Measurements from ENCODE around the gene AATK. TPM values are rescaled to one million over a fixed set of nuclear protein-coding genes. Genes with fewer than 3 reads are reported as not detected.

AATK gene
- total and polyA plus RNA-seq, 12 donors: 0.73 to 23.3 (median 9.9) TPM

GRCh38 chr17:81190591-81190990 is 24.6 kb upstream of the AATK start:
- intact Hi-C loops (cut with DNase I): no loop called here
- no peak for DNase-seq
- TF ChIP-seq CTCF (IDR thresholded peaks at IDR 0.05) (no peak), POLR2A (IDR thresholded peaks at IDR 0.05) (no peak)
- Histone ChIP-seq H3K4me1 (replicated peaks in 1 of 2) (no peaks in the 10 kb centered on the region), H3K27ac (no peak overlapping the region), H3K36me3 (replicated peaks in 1 of 2) (no peaks in the 10 kb centered on the region), H3K4me3 (no peak overlapping the region), H3K27me3 (no peaks in the 10 kb centered on the region), H3K9me3 (replicated peaks in 1 of 3) (no peaks in the 10 kb centered on the region)
- WGBS, 4 donors: 95 to 98% (median 97%) methylated on average over 11 to 28 of the region's 28 CpGs

- intact Hi-C loops (cut with DNase I): no loop called here
- 87 to 95% (median 91%) methylated on average over 11 to 27 of the region's 27 CpGs for WGBS, 4 donors
These were observed 23.9 kb upstream of the AATK start for GRCh38 chr17:81189670-81190530.

GRCh38 chr17:81189016-81189415 is 23.0 kb upstream of the AATK start:
- no peak overlapping the region for H3K27ac ChIP-seq
- no peak for TF ChIP-seq CTCF (IDR thresholded peaks at IDR 0.05)
- no peak for TF ChIP-seq POLR2A (IDR thresholded peaks at IDR 0.05)
- no peaks in the 10 kb centered on the region for H3K9me3 ChIP-seq (replicated peaks in 1 of 3)
- no peak for DNase-seq
- H3K27me3 ChIP-seq: no peaks in the 10 kb centered on the region
- no peak overlapping the region for H3K4me3 ChIP-seq
- intact Hi-C loops (cut with DNase I): no loop called here
- WGBS, 4 donors: 89 to 100% (median 96%) methylated on average over 3 to 7 of the region's 7 CpGs
- H3K4me1 ChIP-seq (replicated peaks in 1 of 2): no peaks in the 10 kb centered on the region
- H3K36me3 ChIP-seq (replicated peaks in 1 of 2): no peaks in the 10 kb centered on the region

More at GRCh38 chr17:81189670-81190530, 23.9 kb upstream of the AATK start:
- Histone ChIP-seq H3K4me1 (replicated peaks in 1 of 2) (no peaks in the 10 kb centered on the region), H3K9me3 (replicated peaks in 1 of 3) (no peaks in the 10 kb centered on the region), H3K27me3 (no peaks in the 10 kb centered on the region), H3K36me3 (replicated peaks in 1 of 2) (no peaks in the 10 kb centered on the region), H3K27ac (no peak overlapping the region), H3K4me3 (no peak overlapping the region)
- TF ChIP-seq POLR2A (IDR thresholded peaks at IDR 0.05) (no peak), CTCF (IDR thresholded peaks at IDR 0.05) (no peak)
- peak in 1 of 7 donors; percentile 22 for DNase-seq

- TF ChIP-seq CTCF (IDR thresholded peaks at IDR 0.05) (no peak), POLR2A (IDR thresholded peaks at IDR 0.05) (no peak)
- no peak for DNase-seq
- no peaks in the 10 kb centered on the region for H3K4me1 ChIP-seq (replicated peaks in 1 of 2)
- H3K9me3 ChIP-seq (replicated peaks in 1 of 3): no peaks in the 10 kb centered on the region
- no peak overlapping the region for H3K4me3 ChIP-seq
- H3K36me3 ChIP-seq (replicated peaks in 1 of 2): no peaks in the 10 kb centered on the region
- WGBS, 4 donors: 94 to 100% (median 96%) methylated on average over 2 to 12 of the region's 12 CpGs
- no peak overlapping the region for H3K27ac ChIP-seq
- H3K27me3 ChIP-seq: no peaks in the 10 kb centered on the region
- intact Hi-C loops (cut with DNase I): no loop called here
These were observed 22.4 kb upstream of the AATK start for GRCh38 chr17:81188491-81188840.

Measured in adrenal gland (tissue), 12 donors.